Adipocyte (in vitro differentiated cells): ENCODE results near the gene CNPY1.

Experiments
- DNase-seq: peaks from one replicate; pipeline ENCODE4 v3.0.0-alpha.2; 2015; ENCODE audit warnings: low read depth
- H3K27me3 ChIP-seq: replicated peaks from 2 replicates; pipeline ENCODE4 v1.7.0; 2013; ENCODE audit warnings: mild to moderate bottlenecking, low read length, moderate library complexity; ENCODE audit not compliant: control insufficient read depth, insufficient read depth
- H3K36me3 ChIP-seq: 2 replicates; pipeline ENCODE4 v1.7.0; 2013; ENCODE audit warnings: low read length, mild to moderate bottlenecking, moderate library complexity; ENCODE audit not compliant: control insufficient read depth, insufficient read depth, severe bottlenecking
- H3K4me1 ChIP-seq: 2 replicates; pipeline ENCODE4 v1.7.0; 2013; ENCODE audit warnings: mild to moderate bottlenecking, low read length, moderate library complexity; ENCODE audit not compliant: control insufficient read depth, insufficient read depth
- H3K4me3 ChIP-seq: 2 replicates; pipeline ENCODE4 v1.7.0; 2013; ENCODE audit warnings: mild to moderate bottlenecking, low read length, moderate library complexity
- H3K9ac ChIP-seq: 2 replicates; pipeline ENCODE4 v1.7.0; 2013; ENCODE audit warnings: mild to moderate bottlenecking, low read length, moderate library complexity
- H3K9me3 ChIP-seq: 2 replicates; pipeline ENCODE4 v1.7.0; 2013; ENCODE audit warnings: mild to moderate bottlenecking, low read length, moderate library complexity; ENCODE audit not compliant: control insufficient read depth

CNPY1 gene

DNA sequence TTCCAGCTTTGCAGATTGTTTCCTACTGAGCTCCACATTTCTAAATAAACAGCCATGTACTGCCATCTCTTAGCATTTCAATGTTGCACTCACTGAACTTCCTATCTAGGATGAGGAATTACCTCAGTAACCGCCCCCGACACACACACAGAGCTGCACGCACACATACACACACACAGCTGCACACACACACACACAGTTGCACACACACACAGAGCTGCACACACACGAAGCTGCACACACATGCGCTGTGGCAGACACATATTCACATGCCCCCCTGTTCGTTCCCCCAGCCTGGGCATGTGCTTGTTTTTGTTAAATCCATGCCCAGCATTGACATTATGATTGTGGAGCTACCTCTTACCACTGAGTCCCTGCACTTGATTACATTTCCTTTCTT is 39.6 kb upstream of the CNPY1 start:
- Histone ChIP-seq H3K9ac (no peak overlapping the region), H3K4me1 (peaks cover 11% of the 10 kb centered on the region), H3K9me3 (no peaks in the 10 kb centered on the region), H3K4me3 (no peak overlapping the region), H3K27me3 (peaks cover 14% of the 10 kb centered on the region), H3K36me3 (no peaks in the 10 kb centered on the region)
- no peak for DNase-seq

GRCh38 chr7:155585532-155585895 is 39.2 kb upstream of the CNPY1 start:
- DNase-seq: no peak
- Histone ChIP-seq H3K4me3 (no peak overlapping the region), H3K36me3 (no peaks in the 10 kb centered on the region), H3K4me1 (peaks cover 11% of the 10 kb centered on the region), H3K27me3 (peaks cover 15% of the 10 kb centered on the region), H3K9ac (no peak overlapping the region), H3K9me3 (no peaks in the 10 kb centered on the region)

DNA sequence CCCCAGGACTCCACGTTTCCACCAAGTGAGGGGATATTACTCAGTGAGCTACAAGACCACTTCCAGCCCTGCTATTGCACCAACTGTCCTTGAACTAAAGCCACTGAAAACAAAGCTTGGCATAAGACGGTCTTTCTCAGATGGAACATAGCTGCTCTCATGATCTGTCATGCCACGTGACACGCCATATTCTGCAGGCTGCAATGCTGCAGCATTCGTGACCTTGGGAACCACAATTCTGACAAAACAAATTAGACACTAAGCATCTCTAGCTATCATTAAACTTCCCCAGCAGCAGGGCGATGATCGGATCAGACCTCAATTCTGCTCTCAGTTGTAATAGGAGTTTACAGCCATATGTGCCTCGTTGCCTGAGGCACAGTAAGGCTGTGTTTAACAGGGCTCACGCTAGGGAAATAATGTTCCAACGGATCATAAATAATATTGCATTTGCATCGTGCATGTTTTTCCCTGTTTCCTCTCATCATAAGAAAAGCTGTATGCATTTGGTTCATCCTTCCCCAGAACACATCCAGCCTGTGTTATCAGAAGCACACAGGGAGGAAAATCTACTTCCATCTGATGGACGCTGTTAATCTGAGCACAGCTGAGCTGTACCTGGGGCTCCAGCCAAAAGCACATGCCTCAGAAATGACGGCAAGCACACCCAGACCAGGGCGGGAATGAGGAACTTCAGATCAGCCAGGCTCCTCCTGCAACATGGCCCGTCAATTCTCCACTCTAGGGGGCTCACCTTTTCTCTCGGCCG is 38.6 kb upstream of the CNPY1 start:
- peaks cover 20% of the 10 kb centered on the region for H3K27me3 ChIP-seq
- DNase-seq: peak; percentile 69
- no peaks in the 10 kb centered on the region for H3K36me3 ChIP-seq
- H3K9ac ChIP-seq: no peak overlapping the region
- H3K4me1 ChIP-seq: peaks cover 11% of the 10 kb centered on the region
- H3K4me3 ChIP-seq: peak overlapping the region; percentile 48
- no peaks in the 10 kb centered on the region for H3K9me3 ChIP-seq

DNA sequence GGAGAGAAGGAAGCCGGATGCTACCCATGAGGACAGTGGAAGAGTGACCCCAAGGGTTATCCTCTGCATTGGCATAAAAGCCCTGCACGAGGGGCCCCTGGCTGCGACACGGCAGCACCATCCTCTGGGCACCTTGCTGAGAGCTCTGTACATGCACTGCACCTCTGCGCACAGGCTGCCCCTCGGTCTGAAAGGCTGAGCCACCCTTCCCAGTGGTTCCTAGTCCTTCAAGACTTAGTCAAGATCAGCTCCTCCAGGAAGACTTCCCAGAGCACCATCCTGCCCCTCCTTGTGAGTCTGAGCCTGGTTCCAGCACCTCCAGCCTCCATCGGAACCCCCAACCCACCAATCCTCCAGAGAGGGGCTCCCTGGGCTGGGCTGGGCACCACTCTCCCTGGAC is 37.9 kb upstream of the CNPY1 start:
- Histone ChIP-seq H3K36me3 (no peaks in the 10 kb centered on the region), H3K9ac (no peak overlapping the region), H3K4me1 (peaks cover 11% of the 10 kb centered on the region), H3K27me3 (peaks cover 24% of the 10 kb centered on the region), H3K9me3 (no peaks in the 10 kb centered on the region), H3K4me3 (no peak overlapping the region)
- no peak for DNase-seq

GRCh38 chr7:155583636-155584035 is 37.3 kb upstream of the CNPY1 start:
- Histone ChIP-seq H3K27me3 (peaks cover 24% of the 10 kb centered on the region), H3K4me1 (peaks cover 11% of the 10 kb centered on the region), H3K9me3 (no peaks in the 10 kb centered on the region), H3K9ac (no peak overlapping the region), H3K4me3 (no peak overlapping the region), H3K36me3 (no peaks in the 10 kb centered on the region)
- DNase-seq: no peak

DNA sequence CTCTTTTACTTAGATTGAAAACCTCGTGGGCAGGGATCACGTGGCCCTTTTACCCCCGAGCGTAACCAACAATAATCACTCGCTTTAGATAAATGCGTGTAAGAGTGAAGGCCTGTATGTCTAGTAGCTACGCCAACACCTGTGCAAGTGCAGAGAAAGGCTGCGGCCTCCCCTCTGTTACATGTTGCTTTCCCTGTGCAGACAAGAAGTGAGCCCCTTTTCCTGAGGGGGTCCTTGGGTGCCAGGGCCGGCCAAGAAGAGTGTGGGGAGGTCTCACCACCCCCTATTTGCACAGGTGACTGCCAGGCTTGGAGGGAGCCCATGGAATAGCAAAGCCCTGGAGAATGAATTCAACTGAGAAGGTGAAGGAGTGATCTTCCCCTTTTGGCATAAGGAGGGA is 35.6 kb upstream of the CNPY1 start:
- Histone ChIP-seq H3K4me1 (peaks cover 11% of the 10 kb centered on the region), H3K9me3 (no peaks in the 10 kb centered on the region), H3K4me3 (no peak overlapping the region), H3K9ac (no peak overlapping the region), H3K36me3 (no peaks in the 10 kb centered on the region), H3K27me3 (peaks cover 21% of the 10 kb centered on the region)
- no peak for DNase-seq

DNA sequence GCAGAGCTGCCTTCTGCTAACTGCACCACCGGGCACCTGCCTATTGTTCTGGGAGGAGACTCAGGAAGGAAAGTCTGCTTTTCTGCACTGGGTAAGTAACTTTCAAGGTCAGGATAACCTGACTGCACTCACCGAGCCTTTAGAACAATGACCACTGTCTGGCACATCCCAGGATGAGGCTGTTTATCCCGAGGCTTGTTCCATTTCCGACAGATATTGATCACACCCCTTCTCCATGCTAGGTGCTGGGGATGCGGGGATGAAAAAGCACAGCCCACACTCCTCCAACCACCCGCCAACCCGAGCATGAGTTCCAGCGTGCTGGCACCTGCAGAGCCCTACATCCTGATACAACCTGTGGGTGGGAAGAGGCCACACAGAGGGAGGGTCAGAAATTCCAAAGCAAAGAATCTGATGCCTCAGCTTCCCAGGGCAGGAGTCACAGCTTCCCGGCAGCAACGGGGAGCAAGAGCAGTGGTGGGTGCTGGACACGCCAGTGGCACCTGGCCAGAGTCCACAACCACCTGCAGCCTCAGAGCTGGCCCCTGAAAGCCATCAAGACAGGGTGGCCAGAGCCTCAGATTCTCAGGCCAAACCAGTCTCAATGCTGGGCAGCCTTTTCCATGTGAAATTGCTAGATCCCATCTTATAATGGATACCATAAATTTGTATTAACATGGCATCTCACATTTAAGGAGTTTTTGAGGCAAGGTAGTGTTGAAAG is 34.9 kb upstream of the CNPY1 start:
- H3K9me3 ChIP-seq: no peaks in the 10 kb centered on the region
- no peak for DNase-seq
- H3K36me3 ChIP-seq: no peaks in the 10 kb centered on the region
- H3K4me3 ChIP-seq: no peak overlapping the region
- no peak overlapping the region for H3K9ac ChIP-seq
- H3K27me3 ChIP-seq: peaks cover 21% of the 10 kb centered on the region
- H3K4me1 ChIP-seq: peaks cover 11% of the 10 kb centered on the region

- Histone ChIP-seq H3K9me3 (no peaks in the 10 kb centered on the region), H3K36me3 (no peaks in the 10 kb centered on the region), H3K9ac (no peak overlapping the region), H3K27me3 (peaks cover 21% of the 10 kb centered on the region), H3K4me3 (no peak overlapping the region), H3K4me1 (peaks cover 9% of the 10 kb centered on the region)
- DNase-seq: no peak
These were observed 34.0 kb upstream of the CNPY1 start for GRCh38 chr7:155580367-155580766.

DNA sequence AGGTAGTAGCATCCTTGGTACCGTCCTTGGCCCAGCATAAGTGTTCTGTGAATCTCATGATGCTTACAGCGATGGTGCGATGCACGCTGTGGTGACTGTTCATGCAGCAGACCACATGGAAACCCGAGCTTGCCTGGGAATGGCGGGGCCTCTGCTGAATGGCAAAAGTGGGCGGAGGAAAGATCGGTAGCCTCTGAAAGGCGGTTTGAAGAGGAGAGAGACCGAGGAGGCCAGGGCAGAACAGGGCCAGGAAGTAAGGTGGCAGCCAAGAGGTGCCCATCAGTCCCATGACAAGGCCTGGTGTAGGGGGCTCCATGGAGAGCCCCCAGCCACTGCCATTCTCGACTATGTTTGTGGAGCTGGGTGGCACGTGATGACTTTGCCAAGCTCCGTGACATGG is 33.2 kb upstream of the CNPY1 start:
- H3K4me1 ChIP-seq: peaks cover 2% of the 10 kb centered on the region
- no peaks in the 10 kb centered on the region for H3K9me3 ChIP-seq
- DNase-seq: no peak
- H3K27me3 ChIP-seq: peaks cover 21% of the 10 kb centered on the region
- H3K9ac ChIP-seq: no peak overlapping the region
- no peak overlapping the region for H3K4me3 ChIP-seq
- H3K36me3 ChIP-seq: no peaks in the 10 kb centered on the region

GRCh38 chr7:155578016-155578415 is 31.7 kb upstream of the CNPY1 start:
- H3K9ac ChIP-seq: no peak overlapping the region
- H3K27me3 ChIP-seq: peaks cover 21% of the 10 kb centered on the region
- no peaks in the 10 kb centered on the region for H3K4me1 ChIP-seq
- H3K4me3 ChIP-seq: no peak overlapping the region
- DNase-seq: no peak
- H3K9me3 ChIP-seq: no peaks in the 10 kb centered on the region
- no peaks in the 10 kb centered on the region for H3K36me3 ChIP-seq

GRCh38 chr7:155577509-155577905 is 31.1 kb upstream of the CNPY1 start:
- DNase-seq: no peak
- no peak overlapping the region for H3K4me3 ChIP-seq
- H3K27me3 ChIP-seq: peaks cover 23% of the 10 kb centered on the region
- H3K4me1 ChIP-seq: no peaks in the 10 kb centered on the region
- no peak overlapping the region for H3K9ac ChIP-seq
- no peaks in the 10 kb centered on the region for H3K36me3 ChIP-seq
- no peaks in the 10 kb centered on the region for H3K9me3 ChIP-seq
